ENCODE measurements around the gene RBAK.
"Not testable (repeated sequence)": the region's sequence is repeated elsewhere in the genome, so short reads cannot be mapped to it uniquely, and the experiment has no call there.

RBAK gene

DNA sequence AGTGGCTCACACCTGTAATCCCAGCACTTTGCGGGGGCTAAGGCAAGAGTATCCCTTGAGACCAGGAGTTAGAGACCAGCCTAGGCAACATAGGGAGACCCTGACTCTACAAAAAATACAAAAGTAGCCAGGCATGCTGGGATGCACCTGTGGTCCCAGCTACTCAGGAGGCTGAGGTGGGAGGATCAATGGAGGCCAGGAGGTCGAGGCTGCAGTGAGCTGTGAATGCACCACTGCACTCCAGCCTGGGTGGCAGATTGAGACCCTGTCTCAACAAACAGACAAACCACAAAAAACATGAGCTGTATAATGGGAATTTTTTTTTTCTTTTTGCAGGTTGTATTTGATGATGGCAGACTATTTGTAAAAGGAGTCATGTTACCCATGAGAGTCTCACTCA lies 1.5 kb downstream of the RBAK start:
- in situ Hi-C loops (cut with HindIII; ENCODE audit: low sequenced_read_pairs): not testable (repeated sequence)

DNA sequence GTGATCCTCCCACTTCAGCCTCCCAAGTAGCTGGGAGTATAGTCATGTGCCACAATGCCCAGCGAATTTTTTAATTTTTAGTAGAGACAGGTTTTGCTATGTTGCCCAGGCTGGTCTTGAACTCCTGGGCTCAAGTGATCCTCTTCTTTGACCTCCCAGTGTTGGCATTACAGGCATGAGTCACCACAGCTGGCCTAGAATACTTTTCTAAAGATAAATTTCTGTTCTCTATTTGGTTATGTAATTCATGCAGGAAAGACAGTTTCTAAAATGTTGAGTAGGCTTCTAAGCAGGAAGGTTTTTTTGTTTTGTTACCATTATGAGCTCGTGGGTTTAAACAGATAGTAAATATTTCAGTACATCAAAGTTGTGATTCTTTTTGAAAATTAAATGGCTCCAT lies 5.0 kb downstream of the RBAK start:
- in situ Hi-C loops (cut with HindIII; ENCODE audit: low sequenced_read_pairs): no loop called here

DNA sequence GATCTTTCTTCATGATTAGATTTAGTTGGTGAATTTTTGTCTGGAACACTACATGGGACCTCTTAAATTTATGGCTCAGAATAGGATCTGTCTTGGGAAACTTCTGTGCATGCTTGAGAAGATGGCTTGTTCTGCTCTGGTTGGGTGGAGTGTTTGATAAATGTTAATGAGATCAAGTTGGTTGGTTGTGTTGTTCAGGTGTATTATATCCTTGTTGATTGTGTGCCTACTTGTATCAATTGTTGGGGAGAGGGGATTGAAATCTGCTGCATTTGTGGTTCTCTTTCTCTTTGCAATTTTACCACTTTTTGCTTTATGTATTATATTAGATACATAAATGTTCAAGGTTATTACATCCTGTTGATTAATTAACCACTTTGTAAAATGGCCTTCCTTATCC lies 6.1 kb downstream of the RBAK start:
- in situ Hi-C loops (cut with HindIII; ENCODE audit: low sequenced_read_pairs): not testable (repeated sequence)

DNA sequence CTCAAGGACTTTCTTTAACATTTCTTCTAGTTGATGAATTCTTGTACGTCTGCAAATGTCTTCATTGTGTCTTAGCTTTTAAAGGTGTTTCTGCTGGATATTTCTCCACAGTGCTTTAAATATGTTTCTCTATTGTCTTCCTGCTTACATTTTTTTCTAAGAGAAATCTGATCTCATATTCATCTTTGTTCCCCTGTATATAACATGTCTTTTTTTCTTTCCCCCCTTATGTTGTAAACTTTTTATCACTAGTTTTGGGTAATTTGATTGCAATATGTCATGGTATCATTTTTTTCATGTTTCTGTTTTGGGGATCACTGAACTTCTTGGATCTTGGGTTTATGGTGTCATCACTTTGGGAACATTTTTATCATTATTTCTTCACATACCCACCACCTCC lies 7.5 kb downstream of the RBAK start:
- in situ Hi-C loops (cut with HindIII; ENCODE audit: low sequenced_read_pairs): no loop called here

DNA sequence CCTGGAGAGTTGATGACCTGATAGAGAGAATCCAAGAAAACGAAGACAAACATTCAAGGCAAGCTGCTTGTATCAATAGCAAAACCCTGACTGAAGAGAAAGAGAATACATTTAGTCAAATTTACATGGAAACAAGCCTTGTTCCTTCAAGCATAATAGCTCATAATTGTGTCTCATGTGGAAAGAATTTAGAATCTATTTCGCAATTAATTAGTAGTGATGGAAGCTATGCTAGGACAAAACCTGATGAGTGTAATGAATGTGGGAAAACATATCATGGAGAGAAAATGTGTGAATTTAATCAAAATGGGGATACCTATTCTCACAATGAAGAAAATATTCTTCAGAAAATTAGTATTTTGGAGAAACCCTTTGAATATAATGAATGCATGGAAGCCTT lies 18.0 kb downstream of the RBAK start:
- in situ Hi-C loops (cut with HindIII; ENCODE audit: low sequenced_read_pairs): no loop called here

DNA sequence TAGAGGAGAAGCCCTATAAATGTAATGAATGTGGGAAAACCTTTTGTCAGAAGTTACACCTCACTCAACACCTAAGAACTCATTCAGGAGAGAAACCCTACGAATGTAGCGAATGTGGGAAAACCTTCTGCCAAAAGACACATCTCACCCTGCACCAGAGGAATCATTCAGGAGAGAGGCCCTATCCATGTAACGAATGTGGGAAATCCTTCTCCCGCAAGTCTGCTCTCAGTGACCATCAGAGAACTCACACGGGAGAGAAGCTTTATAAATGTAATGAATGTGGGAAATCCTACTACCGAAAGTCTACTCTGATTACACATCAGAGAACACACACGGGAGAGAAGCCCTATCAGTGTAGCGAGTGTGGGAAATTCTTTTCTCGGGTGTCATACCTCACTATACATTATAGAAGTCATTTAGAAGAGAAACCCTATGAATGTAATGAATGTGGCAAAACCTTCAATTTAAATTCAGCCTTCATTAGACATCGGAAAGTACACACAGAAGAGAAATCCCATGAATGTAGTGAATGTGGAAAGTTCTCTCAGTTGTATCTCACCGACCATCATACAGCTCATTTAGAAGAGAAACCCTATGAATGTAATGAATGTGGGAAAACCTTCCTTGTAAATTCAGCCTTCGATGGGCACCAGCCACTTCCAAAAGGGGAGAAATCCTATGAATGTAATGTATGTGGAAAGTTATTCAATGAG lies 18.9 kb downstream of the RBAK start:
- in situ Hi-C loops (cut with HindIII; ENCODE audit: low sequenced_read_pairs): no loop called here

DNA sequence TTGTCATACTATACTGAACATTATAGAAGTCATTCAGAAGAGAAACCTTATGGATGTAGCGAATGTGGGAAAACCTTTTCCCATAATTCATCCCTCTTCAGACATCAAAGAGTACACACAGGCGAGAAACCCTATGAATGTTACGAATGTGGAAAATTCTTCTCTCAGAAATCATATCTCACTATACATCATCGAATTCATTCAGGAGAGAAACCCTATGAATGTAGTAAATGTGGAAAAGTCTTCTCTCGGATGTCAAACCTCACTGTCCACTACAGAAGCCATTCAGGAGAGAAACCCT lies 19.4 kb downstream of the RBAK start:
- in situ Hi-C loops (cut with HindIII; ENCODE audit: low sequenced_read_pairs): no loop called here

DNA sequence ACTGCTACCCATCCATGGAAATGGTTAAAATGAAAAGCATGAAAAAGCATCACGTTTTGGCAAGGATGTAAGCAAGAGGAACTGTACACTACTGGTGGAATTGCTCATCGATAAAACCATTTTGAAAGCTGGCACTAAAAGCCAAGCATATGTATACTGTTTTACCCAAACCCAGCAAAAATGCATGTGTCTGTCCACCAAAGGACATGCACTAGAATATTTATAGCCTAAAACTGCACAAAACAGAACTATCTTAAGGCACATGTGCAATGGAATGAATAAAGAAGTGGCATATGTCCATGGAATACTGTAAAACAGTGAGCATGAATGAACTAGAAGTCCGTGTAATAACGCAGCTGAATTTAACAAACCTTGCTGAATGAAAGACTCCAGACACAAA lies 22.9 kb downstream of the RBAK start:
- in situ Hi-C loops (cut with HindIII; ENCODE audit: low sequenced_read_pairs): no loop called here

DNA sequence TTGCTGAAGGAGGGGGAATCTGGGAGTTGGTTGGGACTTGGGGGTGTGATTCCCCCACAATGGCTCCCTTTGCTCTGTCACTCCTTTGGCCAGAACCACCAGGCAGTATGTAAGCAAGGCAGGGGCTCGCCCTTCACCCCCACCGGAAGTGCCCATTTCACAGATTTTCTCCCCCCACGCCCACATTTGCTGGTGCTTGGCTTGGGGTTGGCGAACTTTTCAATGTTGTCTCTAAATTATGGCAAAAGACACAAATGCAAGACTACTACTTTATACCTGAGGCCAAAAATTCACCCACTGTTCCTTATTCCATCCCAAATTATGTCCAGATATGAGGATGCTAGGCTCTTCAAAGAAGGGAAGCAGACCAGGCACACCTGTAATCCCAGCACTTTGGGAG lies 24.5 kb downstream of the RBAK start:
- in situ Hi-C loops (cut with HindIII; ENCODE audit: low sequenced_read_pairs): no loop called here

DNA sequence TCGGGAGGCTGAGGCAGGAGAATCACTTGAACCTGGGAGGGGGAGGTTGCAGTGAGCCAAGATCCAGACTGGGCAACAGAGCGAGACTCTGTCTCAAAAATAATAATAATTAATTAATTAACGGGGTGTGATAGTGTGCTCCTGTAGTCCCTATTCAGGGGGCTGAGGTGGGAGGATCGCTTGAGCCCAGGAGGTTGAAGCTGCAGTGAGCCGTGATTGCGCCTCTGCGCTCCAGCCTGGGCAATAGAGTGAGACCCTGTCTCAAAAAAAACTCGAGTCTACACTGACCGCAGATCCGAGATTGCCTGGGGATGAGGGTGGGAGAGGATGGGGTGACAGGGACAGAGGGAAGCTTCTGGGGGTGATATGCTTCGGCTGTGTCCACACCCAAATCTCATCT lies 29.5 kb downstream of the RBAK start:
- in situ Hi-C loops (cut with HindIII; ENCODE audit: low sequenced_read_pairs): not testable (repeated sequence)

DNA sequence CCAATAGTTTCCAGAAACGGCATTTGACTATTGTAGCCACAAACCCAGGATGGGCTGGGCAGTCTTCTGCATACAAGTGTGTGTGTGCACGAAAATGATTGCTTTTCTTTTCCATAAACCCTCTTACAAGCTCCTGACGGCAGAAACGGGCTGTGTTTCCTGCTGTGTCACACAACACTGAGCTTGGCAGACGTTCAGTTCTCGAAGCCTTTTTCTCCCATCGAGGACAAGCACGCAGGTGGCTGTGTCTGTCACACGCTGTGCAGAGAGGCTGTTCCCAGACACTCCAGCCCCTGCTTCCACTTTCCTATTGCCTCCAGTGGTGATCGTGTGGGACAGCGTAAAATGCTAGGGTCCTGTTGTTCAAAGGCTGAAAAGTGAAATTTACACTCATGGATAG lies 32.1 kb downstream of the RBAK start:
- in situ Hi-C loops (cut with HindIII; ENCODE audit: low sequenced_read_pairs): no loop called here

DNA sequence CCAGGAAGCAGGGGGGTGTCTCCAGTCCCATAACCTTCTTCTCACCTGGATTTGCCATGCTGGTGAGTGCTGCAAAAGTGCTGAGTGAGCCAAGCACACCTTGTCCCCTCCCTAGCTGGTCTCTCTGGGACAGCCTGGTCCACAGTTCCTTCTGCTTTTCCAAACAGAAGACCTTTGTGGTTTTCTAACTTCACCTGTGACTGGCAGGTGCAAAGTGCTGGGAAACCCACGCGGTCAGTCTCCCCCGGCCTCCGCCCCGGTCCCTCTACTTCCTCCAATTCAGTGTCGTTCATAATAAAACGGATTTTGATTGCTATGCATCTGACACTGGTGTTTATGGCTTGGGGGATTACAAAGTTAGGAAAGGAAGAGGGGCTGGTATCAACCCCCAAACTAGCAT lies 37.1 kb downstream of the RBAK start:
- in situ Hi-C loops (cut with HindIII; ENCODE audit: low sequenced_read_pairs): loop anchor here (10.0 kb wide), 1 partner anchor 198 kb away; the partner anchor contains the start of gene RADIL

DNA sequence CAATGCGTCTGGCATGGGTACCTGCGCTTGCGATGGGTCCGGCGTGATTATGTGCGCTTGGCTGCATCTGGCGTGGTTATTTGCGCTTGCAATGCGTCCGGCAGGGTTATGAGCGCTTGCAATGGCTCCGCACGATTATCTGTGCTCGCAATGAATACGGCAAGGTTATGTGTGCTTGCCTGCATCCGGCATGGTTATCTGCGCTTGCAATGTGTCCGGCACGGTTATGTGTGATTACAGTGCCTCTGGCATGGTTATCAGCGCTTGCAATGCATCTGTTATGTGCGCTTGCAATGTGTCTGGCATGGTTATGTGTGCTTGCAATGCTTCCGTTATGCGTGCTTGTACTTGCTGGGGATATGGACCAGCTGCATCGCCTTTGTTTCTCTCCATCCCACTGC lies 37.7 kb downstream of the RBAK start:
- in situ Hi-C loops (cut with HindIII; ENCODE audit: low sequenced_read_pairs): loop anchor here (10.0 kb wide), 1 partner anchor 199 kb away; the partner anchor contains the start of gene RADIL

DNA sequence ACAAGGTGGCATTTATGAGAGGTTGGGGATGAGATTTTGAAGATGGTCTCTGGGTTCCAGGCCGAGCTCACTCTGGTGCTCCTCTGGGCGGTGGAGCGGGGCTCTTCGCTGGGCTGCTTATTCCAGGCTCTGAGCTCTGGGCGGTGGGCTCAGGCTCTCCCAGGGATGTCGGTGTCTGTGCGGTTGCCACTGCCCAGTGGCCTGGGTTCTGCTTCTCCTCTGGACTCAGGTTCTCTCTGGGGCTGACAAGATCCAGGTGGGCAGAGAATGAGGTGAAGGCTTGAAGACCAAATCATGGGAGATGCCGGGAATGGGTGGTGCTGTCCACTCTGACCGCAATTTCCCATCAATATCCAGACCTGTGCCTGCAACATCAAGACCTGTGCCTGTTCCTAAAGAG lies 40.6 kb downstream of the RBAK start:
- in situ Hi-C loops (cut with HindIII; ENCODE audit: low sequenced_read_pairs): loop anchor here (10.0 kb wide), 1 partner anchor 201 kb away; the partner anchor contains the start of gene RADIL

DNA sequence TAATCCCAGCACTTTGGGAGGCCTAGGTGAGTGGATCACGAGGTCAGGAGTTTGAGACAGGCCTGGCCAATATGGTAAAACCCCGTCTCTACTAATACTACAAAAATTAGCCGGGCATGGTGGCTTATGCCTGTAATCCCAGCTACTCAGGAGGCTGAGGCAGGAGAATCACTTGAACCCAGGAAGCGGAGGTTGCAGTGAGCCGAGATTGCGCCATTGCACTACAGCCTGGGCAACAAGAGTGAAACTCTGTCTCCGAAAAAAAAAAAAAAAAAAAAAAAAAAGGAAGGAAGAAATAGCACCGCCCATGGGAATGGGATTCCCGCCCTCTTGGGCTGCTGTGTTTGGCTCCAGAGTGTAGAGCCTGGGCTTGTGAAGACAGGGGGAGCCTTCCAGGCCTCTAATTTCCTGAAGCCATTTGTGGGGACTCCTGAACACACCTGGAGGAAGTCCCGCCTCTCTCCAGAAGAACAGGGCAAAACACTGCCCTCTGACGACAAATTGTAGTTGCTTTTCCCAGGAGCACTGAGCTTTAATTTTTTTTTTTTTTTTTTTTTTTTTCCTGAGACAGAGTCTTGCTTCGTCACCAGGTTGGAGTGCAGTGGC lies 42.7 kb downstream of the RBAK start:
- in situ Hi-C loops (cut with HindIII; ENCODE audit: low sequenced_read_pairs): loop anchor here (10.0 kb wide), 1 partner anchor 204 kb away; the partner anchor contains the start of gene RADIL

DNA sequence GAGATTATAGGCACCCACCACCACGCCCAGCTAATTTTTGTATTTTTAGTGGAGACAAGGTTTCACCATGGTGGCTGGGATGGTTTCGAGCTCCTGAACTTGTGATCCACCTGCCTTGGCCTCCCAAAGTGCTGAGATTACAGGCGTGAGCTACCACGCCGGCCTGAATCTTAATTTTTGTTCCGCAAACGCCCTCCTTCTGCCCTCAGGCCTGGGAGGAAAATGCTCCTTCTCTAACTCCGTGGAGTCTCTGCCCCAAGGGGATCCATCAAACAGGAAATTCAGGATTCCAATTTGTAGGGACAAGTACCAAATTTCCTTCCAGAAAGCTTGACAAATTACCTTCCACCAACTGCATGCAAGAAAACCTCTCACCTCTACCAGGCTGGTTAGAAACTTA lies 43.2 kb downstream of the RBAK start:
- in situ Hi-C loops (cut with HindIII; ENCODE audit: low sequenced_read_pairs): loop anchor here (10.0 kb wide), 1 partner anchor 204 kb away; the partner anchor contains the start of gene RADIL

DNA sequence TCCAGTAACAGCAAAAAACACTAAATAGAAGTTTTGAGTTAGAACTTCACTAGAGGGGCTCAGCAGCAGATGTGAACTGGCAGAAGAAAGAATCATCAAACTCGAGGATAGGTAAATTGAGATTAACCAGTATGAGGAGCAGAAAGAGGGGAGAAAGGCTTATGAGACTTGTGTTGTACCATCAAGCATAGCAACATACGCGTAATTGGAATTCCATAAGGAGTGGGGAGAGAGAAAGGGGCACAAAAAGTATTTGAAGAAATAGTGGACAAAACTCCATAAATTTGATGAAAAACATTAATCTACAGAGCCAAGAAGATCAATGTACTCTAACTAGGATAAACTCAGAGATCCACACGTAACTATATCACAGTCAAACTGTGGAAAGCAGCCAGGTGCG lies 48.3 kb downstream of the RBAK start:
- in situ Hi-C loops (cut with HindIII; ENCODE audit: low sequenced_read_pairs): no loop called here

DNA sequence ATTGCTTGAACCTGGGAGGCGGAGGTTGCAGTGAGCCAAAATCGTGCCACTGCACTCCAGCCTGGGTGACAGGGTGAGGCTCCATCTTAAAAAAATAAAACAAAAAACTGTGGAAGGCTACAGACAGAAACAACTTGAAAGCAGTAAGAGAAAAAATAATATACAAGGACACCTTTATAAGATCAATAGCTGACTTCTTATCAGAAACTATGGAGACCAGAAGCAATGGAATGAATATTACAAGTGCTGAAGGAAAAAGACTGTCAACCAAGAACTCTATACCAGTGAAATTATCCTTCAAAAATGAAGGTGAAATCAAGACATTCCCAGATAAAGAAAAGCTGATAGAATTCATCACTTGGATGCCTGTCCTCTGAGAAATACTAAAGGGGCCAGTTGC lies 49.0 kb downstream of the RBAK start:
- in situ Hi-C loops (cut with HindIII; ENCODE audit: low sequenced_read_pairs): no loop called here

DNA sequence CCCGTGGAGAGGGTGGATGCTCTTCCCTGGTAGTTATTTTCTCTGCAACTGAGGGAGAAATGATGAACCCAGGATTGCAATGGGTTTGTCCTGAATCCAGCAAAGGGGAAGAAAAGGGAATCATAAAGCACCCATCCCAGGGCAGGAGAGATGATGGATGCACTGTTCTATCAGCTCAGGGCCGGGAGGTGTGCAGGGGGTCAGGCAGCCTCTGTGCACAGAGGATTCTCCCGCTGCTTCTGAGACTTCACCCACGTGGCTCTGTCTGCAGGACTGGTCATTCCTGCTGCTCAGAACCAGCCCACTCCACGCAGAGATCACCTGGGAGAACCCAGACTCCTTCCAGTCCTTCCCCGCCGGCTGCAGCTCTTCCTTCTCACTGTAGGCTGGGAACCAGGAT lies 70.7 kb downstream of the RBAK start:
- in situ Hi-C loops (cut with HindIII; ENCODE audit: low sequenced_read_pairs): no loop called here

DNA sequence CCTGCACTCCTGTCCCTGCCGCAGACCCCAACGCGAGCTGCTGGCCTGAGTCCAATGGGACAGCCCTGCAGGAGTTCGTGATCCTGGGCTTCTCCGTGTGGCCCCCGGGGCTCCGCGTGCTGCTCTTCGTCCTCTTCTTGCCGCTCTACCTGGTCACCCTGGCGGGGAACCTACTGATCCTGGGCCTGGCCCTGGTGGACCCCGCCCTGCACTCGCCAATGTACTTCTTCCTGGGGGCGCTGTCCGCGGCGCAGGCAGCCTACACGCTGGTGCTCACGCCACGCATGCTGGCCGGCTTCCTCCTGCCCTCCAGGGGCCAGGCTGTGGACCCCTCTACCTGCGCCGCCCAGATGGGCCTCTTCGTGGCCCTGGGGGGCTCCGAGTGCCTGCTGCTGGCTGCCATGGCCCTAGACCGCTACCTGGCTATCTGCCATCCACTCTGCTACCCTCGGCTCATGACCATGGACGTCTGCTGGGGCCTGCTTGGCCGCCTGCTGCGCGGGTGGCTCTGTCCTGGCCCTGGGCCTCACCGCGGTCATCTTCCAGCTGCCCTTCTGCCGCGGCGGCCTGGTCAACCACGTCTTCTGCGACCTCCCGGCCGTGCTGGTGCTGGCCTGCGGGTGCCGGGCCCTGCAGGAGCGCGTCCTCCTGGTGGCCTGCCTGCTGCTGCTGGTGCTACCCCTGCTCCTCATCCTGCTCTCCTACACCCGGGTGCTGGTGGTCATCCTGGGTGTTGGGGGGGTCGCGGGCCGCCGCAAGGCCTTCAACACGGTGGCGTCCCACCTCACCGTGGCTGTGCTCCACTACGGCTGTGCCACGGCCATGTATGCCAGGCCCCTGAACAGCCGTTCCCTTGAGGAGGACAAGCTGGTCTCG lies 71.7 kb downstream of the RBAK start:
- in situ Hi-C loops (cut with HindIII; ENCODE audit: low sequenced_read_pairs): no loop called here

All from endothelial cell of hepatic sinusoid (primary cell).